Endodermal cell (in vitro differentiated cells): ENCODE data around the gene ZNF469. TPM values are rescaled to one million over a fixed set of nuclear protein-coding genes. Genes with fewer than 3 reads are reported as not detected.

ENCODE experiments used
- DNase-seq: peaks from one replicate; pipeline ENCODE4 v3.0.0-alpha.2; 2017
- H3K27ac ChIP-seq: 2 replicates; pipeline ENCODE4 v1.5.1; 2013; ENCODE audit warnings: mild to moderate bottlenecking, low read depth, low read length, moderate library complexity
- H3K27me3 ChIP-seq: 2 replicates; pipeline ENCODE4 v1.6.1; 2013; ENCODE audit warnings: mild to moderate bottlenecking, low read length, moderate library complexity; ENCODE audit not compliant: insufficient read depth, control insufficient read depth, poor library complexity, severe bottlenecking
- H3K36me3 ChIP-seq: 2 replicates; pipeline ENCODE4 v1.7.0; 2013; ENCODE audit warnings: mild to moderate bottlenecking, low read length, moderate library complexity; ENCODE audit not compliant: control insufficient read depth, insufficient read depth
- H3K4me1 ChIP-seq: one replicate; pipeline ENCODE4 v1.7.0; 2013; ENCODE audit warnings: low read length; ENCODE audit not compliant: control insufficient read depth, insufficient read depth
- H3K4me3 ChIP-seq: 2 replicates; pipeline ENCODE4 v1.5.1; 2013; ENCODE audit warnings: mild to moderate bottlenecking, low read length, moderate library complexity
- H3K9ac ChIP-seq: 2 replicates; pipeline ENCODE4 v1.6.1; 2013; ENCODE audit warnings: mild to moderate bottlenecking, low read length, moderate library complexity; ENCODE audit not compliant: poor library complexity, severe bottlenecking; ENCODE audit errors: extremely low read depth
- H3K9me3 ChIP-seq: 2 replicates; pipeline ENCODE4 v1.6.1; 2013; ENCODE audit warnings: mild to moderate bottlenecking, low read length, moderate library complexity; ENCODE audit not compliant: control insufficient read depth
- H3K27ac Mint-ChIP-seq: 2 replicates; pipeline ENCODE4 v1.8.0; 2020; ENCODE audit warnings: mixed read lengths
- H3K27me3 Mint-ChIP-seq: 2 replicates; pipeline ENCODE4 v1.8.0; 2021; ENCODE audit warnings: mild to moderate bottlenecking, mixed read lengths; ENCODE audit not compliant: insufficient read depth
- H3K36me3 Mint-ChIP-seq: 2 replicates; pipeline ENCODE4 v1.8.0; 2020; ENCODE audit warnings: low read depth, mixed read lengths
- H3K4me1 Mint-ChIP-seq: 2 replicates; pipeline ENCODE4 v1.8.0; 2020; ENCODE audit warnings: mixed read lengths
- H3K4me3 Mint-ChIP-seq: 2 replicates; pipeline ENCODE4 v1.8.0; 2020; ENCODE audit warnings: mild to moderate bottlenecking, moderate library complexity, mixed read lengths
- H3K9me3 Mint-ChIP-seq: 2 replicates; pipeline ENCODE4 v1.8.0; 2020; ENCODE audit warnings: mild to moderate bottlenecking, mixed read lengths
- WGBS, 2 experiments: methylation state at CpG; one replicate each; pipeline versions ENCODE4 v1.1.5 to v1.1.7; 2013; ENCODE audit warnings: missing lambda C conversion rate in 2 of 2, mixed read lengths in 1 of 2; ENCODE audit not compliant: insufficient coverage in 1 of 2, insufficient read length in 1 of 2; 5-methylcytosine and 5-hydroxymethylcytosine counted together
- total RNA-seq, 2 donors: library from RNA; stranded (reverse); fragmentation: NEBNext Ultra II Directional in 1 of 2; extraction: Animal tissue kit (Norgen Biotek cat#: 25700) in 1 of 2; gene quantifications; 2 replicates in 1 of 2; 3 replicates in 1 of 2; pipeline ENCODE4 v1.2.1, GENCODE V29; 2021
- TF ChIP-seq, protein P1 (sequence below): fragments of 200-600 bp; sonication (generic); conservative IDR thresholded peaks from 2 replicates; pipeline ENCODE4 v1.5.0; 2021; ENCODE audit warnings: antibody characterized with exemption, mild to moderate bottlenecking

The ZNF469 gene
- total RNA-seq, 2 donors from 2014 or later, result 0.68 to 4.7 TPM

DNA sequence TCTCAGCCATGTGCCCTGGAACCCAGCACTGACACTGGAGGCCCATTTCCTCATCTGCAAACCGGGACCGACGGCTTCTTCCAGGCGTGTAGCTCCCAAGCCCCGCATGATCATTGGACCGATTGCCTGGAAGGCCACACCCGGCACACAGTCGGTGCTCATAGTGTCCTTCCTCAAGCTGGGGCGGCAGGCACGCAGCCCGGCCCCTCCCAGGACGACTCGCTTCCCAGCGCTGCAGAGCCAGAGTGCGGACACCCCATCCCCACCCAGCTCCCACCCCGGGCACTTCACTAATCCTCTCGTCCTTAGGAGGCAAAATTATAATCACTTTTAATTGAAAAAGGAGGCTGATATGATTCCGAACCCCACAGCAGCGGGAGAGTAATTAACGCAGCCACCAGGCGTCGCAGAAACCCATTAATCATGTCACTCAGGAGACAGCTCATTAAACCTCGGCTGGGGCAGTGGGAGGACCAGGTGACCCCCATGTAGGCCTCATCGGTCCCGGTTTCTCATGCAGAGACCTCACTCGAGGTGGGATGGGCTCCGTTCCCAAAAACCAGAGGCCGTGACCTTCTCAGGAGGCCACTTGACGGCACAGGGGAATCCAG lies 33.1 kb downstream of the ZNF469 start:
- WGBS, 2 experiments, result 87 to 92% methylated on average over 26 to 29 of the region's 29 CpGs

DNA sequence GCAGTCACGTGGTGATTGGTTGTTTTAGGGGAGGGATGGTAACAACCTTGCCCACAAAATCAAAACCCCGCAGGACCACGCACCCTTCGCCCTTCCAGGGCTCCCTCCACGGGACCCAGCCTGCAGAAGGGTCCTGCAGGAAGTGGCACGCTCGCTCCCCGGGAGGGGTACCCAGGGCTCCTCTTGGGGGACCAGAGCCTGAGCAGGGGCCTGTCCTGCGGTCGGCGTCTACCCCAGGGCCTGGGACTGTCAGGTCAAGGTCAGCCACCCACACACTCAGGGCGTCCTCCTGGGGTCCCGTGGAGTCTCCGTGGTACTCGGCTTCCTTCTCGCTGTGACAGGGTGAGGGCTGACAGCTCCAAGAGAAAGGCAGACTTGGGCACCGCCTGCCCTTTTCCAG lies 33.9 kb downstream of the ZNF469 start:
- Histone ChIP-seq H3K9ac (no peak overlapping the region), H3K4me1 (no peaks in the 10 kb centered on the region), H3K4me3 (no peak overlapping the region), H3K27ac (no peak overlapping the region), H3K27me3 (no peaks in the 10 kb centered on the region), H3K36me3 (no peaks in the 10 kb centered on the region), H3K9me3 (no peaks in the 10 kb centered on the region)
- DNase-seq, result no peak
- H3K9me3 Mint-ChIP-seq, result no peaks in the 10 kb centered on the region
- no peaks in the 10 kb centered on the region for H3K36me3 Mint-ChIP-seq
- H3K4me3 Mint-ChIP-seq, result no peak overlapping the region
- no peak overlapping the region for H3K27ac Mint-ChIP-seq
- TF ChIP-seq, protein P1, sequence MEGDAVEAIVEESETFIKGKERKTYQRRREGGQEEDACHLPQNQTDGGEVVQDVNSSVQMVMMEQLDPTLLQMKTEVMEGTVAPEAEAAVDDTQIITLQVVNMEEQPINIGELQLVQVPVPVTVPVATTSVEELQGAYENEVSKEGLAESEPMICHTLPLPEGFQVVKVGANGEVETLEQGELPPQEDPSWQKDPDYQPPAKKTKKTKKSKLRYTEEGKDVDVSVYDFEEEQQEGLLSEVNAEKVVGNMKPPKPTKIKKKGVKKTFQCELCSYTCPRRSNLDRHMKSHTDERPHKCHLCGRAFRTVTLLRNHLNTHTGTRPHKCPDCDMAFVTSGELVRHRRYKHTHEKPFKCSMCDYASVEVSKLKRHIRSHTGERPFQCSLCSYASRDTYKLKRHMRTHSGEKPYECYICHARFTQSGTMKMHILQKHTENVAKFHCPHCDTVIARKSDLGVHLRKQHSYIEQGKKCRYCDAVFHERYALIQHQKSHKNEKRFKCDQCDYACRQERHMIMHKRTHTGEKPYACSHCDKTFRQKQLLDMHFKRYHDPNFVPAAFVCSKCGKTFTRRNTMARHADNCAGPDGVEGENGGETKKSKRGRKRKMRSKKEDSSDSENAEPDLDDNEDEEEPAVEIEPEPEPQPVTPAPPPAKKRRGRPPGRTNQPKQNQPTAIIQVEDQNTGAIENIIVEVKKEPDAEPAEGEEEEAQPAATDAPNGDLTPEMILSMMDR, result no peak
- no peaks in the 10 kb centered on the region for H3K27me3 Mint-ChIP-seq
- WGBS, 2 experiments, result 93 to 95% methylated on average over 11 to 17 of the region's 17 CpGs
- no peaks in the 10 kb centered on the region for H3K4me1 Mint-ChIP-seq

More for the DNA sequence above, 33.1 kb downstream of the ZNF469 start:
- no peak for DNase-seq
- Histone ChIP-seq H3K27me3 (no peaks in the 10 kb centered on the region), H3K9ac (no peak overlapping the region), H3K4me1 (no peaks in the 10 kb centered on the region), H3K36me3 (no peaks in the 10 kb centered on the region), H3K9me3 (no peaks in the 10 kb centered on the region), H3K27ac (no peak overlapping the region), H3K4me3 (no peak overlapping the region)
- Mint-ChIP-seq H3K27ac (no peak overlapping the region), H3K9me3 (no peaks in the 10 kb centered on the region), H3K4me3 (no peak overlapping the region), H3K27me3 (no peaks in the 10 kb centered on the region), H3K36me3 (no peaks in the 10 kb centered on the region), H3K4me1 (no peaks in the 10 kb centered on the region)
- TF ChIP-seq, protein P1, result no peak

DNA sequence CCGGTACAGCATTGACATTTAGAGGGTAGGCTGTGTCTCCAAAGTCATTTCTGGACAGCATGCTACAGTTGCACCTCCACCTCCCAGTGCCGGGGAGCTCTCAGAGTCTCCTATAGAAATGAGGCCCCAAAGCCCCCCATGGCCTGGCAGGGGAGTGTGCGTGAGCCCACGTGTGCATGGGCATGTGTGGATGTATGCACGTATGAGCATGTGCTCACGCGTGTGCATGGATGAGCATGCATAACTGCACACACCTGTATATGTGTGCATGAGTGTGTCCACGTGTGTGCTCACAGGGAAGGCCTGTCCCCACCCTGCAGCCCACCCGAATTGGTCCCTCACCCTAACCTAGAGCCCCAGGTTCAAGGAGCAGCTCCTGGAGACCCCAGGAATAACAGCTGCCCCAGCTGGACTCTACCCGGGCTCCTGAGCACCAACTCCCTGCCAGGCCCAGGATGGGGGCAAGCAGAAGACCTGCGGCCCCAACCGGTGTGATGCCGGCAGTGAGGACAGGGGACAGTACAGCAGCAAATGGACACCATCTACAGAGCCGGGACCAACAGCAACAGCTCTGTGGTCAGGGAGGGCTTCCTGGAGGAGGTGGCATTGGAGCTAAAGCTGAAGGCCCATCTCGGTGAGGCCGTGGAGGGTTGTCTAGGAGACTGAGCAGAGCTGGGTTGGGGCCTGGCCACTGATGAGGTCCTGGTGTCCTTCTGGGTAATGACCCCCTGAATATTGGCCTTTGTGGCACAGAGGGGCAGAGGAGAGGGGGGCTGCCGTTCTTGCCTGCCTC lies 35.1 kb downstream of the ZNF469 start:
- 90 to 96% methylated on average over 10 to 17 of the region's 17 CpGs for WGBS, 2 experiments
- H3K4me3 Mint-ChIP-seq, result no peak overlapping the region
- no peaks in the 10 kb centered on the region for H3K36me3 Mint-ChIP-seq
- H3K4me1 ChIP-seq, result no peaks in the 10 kb centered on the region
- no peaks in the 10 kb centered on the region for H3K9me3 Mint-ChIP-seq
- TF ChIP-seq, protein P1, result no peak
- H3K36me3 ChIP-seq, result no peaks in the 10 kb centered on the region
- no peak overlapping the region for H3K4me3 ChIP-seq
- H3K9ac ChIP-seq, result no peak overlapping the region
- no peak overlapping the region for H3K27ac Mint-ChIP-seq
- no peak overlapping the region for H3K27ac ChIP-seq
- no peak for DNase-seq
- no peaks in the 10 kb centered on the region for H3K27me3 ChIP-seq
- H3K9me3 ChIP-seq, result no peaks in the 10 kb centered on the region
- H3K27me3 Mint-ChIP-seq, result no peaks in the 10 kb centered on the region
- H3K4me1 Mint-ChIP-seq, result no peaks in the 10 kb centered on the region
